HCT116 (cell line): ENCODE results near the gene MACF1.

Experiments
- ATF3 ChIP-seq: IDR thresholded peaks from 2 replicates; pipeline ENCODE4 v1.6.1; 2012
- CBX3 ChIP-seq: IDR thresholded peaks from 2 replicates; pipeline ENCODE4 v1.6.1; 2012; ENCODE audit warnings: low read depth
- CTCF ChIP-seq, 3 experiments: fragments of 200-600 bp in 1 of 3; sonication (generic) in 1 of 3; IDR thresholded peaks in 2 of 3; conservative IDR thresholded peaks in 1 of 3; 2 replicates each; pipeline ENCODE4 v1.5.1; 2012 to 2017; ENCODE audit warnings: low read depth in 2 of 3, low read length in 2 of 3, antibody characterized with exemption in 1 of 3, borderline replicate concordance in 1 of 3, control low read depth in 1 of 3, mild to moderate bottlenecking in 1 of 3, mixed read lengths in 1 of 3, mixed run types in 1 of 3, moderate library complexity in 1 of 3; ENCODE audit not compliant: insufficient read depth in 1 of 3
- EZH2 ChIP-seq: fragments of 200-600 bp; sonication (generic); IDR thresholded peaks from 2 replicates; pipeline ENCODE4 v1.6.1; 2017; ENCODE audit warnings: antibody characterized with exemption, mixed run types
- EZH2phosphoT487 ChIP-seq: fragments of 200-600 bp; IDR thresholded peaks from 2 replicates; pipeline ENCODE4 v1.6.1; 2018; ENCODE audit warnings: antibody characterized with exemption, borderline replicate concordance
- MAX ChIP-seq: IDR thresholded peaks from 2 replicates; pipeline ENCODE4 v1.6.1; 2012
- POLR2A ChIP-seq: IDR thresholded peaks from 2 replicates; pipeline ENCODE4 v1.7.0; 2011; ENCODE audit warnings: borderline replicate concordance; ENCODE audit not compliant: insufficient read depth, insufficient read length; ENCODE audit errors: extremely low read depth
- POLR2AphosphoS5 ChIP-seq: IDR thresholded peaks from 2 replicates; pipeline ENCODE4 v1.6.1; 2011; ENCODE audit warnings: mild to moderate bottlenecking, low read depth, low read length, moderate library complexity
- REST ChIP-seq: IDR thresholded peaks from 2 replicates; pipeline ENCODE4 v1.6.1; 2012; ENCODE audit warnings: low read depth
- SP1 ChIP-seq: IDR thresholded peaks from 2 replicates; pipeline ENCODE4 v1.6.1; 2012; ENCODE audit warnings: low read depth
- SRF ChIP-seq: IDR thresholded peaks from 2 replicates; pipeline ENCODE4 v1.6.1; 2012; ENCODE audit warnings: low read depth
- YY1 ChIP-seq: IDR thresholded peaks from 2 replicates; pipeline ENCODE4 v1.6.1; 2011; ENCODE audit warnings: low read length, low read depth, moderate library complexity, mild to moderate bottlenecking; ENCODE audit not compliant: insufficient replicate concordance; ENCODE audit errors: extremely low read depth
- ZBTB33 ChIP-seq: IDR thresholded peaks from 2 replicates; pipeline ENCODE4 v1.6.1; 2011; ENCODE audit warnings: mild to moderate bottlenecking, low read length, moderate library complexity; ENCODE audit not compliant: insufficient replicate concordance; ENCODE audit errors: extremely low read depth
- ZFX ChIP-seq: fragments of 450-650 bp; IDR thresholded peaks from 2 replicates; pipeline ENCODE4 v1.6.1; 2017

- no peak for TF ChIP-seq CTCF (IDR thresholded peaks at IDR 0.05 in 2 of 3, conservative IDR thresholded peaks at IDR 0.05 in 1 of 3; ENCODE audit: borderline replicate concordance in 1 of 3, insufficient read depth in 1 of 3, low read depth in 2 of 3, low read length in 2 of 3)
- TF ChIP-seq ZBTB33: no peak
- no peak for TF ChIP-seq YY1
- no peak for TF ChIP-seq POLR2A
- no peak for TF ChIP-seq CBX3
- no peak for TF ChIP-seq REST
- no peak for TF ChIP-seq POLR2AphosphoS5
- no peak for TF ChIP-seq MAX
- TF ChIP-seq SP1: no peak
- TF ChIP-seq ZFX: no peak
- no peak for TF ChIP-seq SRF
- TF ChIP-seq EZH2phosphoT487: no peak
- TF ChIP-seq ATF3: no peak
- no peak for TF ChIP-seq EZH2
Observed at GRCh38 chr1:39404876-39405275, 200.4 kb downstream of the MACF1 start.
